Liver (tissue), 9 donors: ENCODE results near the gene UBASH3A. TPM values are rescaled to one million over a fixed set of nuclear protein-coding genes. Genes with fewer than 3 reads are reported as not detected.

ENCODE experiments used
- DNase-seq: peaks from one replicate; pipeline ENCODE4 v3.0.0-alpha.2; 2017; ENCODE audit warnings: low spot score
- H3K27ac ChIP-seq, 2 donors: one replicate each; pipeline ENCODE4 v1.7.0; 2013; ENCODE audit warnings: inconsistent platforms in 2 of 2, low read length in 2 of 2, control low read depth in 1 of 2, low read depth in 1 of 2, mild to moderate bottlenecking in 1 of 2
- H3K27me3 ChIP-seq, 4 donors: one replicate each; pipeline versions ENCODE4 v1.6.1 to v1.7.0; 2013; ENCODE audit warnings: low read length in 3 of 4, inconsistent platforms in 1 of 4, mild to moderate bottlenecking in 1 of 4, moderate library complexity in 1 of 4; ENCODE audit not compliant: control insufficient read depth in 4 of 4, insufficient read depth in 4 of 4
- H3K36me3 ChIP-seq, 4 donors: one replicate each; pipeline versions ENCODE4 v1.6.1 to v1.7.0; 2013; ENCODE audit warnings: low read length in 3 of 4, mild to moderate bottlenecking in 3 of 4, low read depth in 1 of 4, moderate library complexity in 1 of 4; ENCODE audit not compliant: control insufficient read depth in 4 of 4, insufficient read depth in 3 of 4
- H3K4me1 ChIP-seq, 4 donors: one replicate each; pipeline versions ENCODE4 v1.6.1 to v1.7.0; 2013; ENCODE audit warnings: low read length in 3 of 4, mild to moderate bottlenecking in 3 of 4, moderate library complexity in 1 of 4; ENCODE audit not compliant: control insufficient read depth in 4 of 4, insufficient read depth in 4 of 4
- H3K4me3 ChIP-seq, 3 donors: one replicate each; pipeline versions ENCODE4 v1.6.1 to v1.7.0; 2013; ENCODE audit warnings: low read length in 3 of 3, control low read depth in 1 of 3, low read depth in 1 of 3, mild to moderate bottlenecking in 1 of 3
- H3K9ac ChIP-seq, 2 donors: one replicate each; pipeline ENCODE4 v1.7.0; 2013; ENCODE audit warnings: low read length in 2 of 2, mild to moderate bottlenecking in 2 of 2, moderate library complexity in 2 of 2, control low read depth in 1 of 2, low read depth in 1 of 2
- H3K9me3 ChIP-seq, 4 donors: one replicate each; pipeline versions ENCODE4 v1.6.1 to v1.7.0; 2013; ENCODE audit warnings: low read length in 3 of 4; ENCODE audit not compliant: control insufficient read depth in 4 of 4
- GABPA ChIP-seq, 2 donors: IDR thresholded peaks in 1 of 2; conservative IDR thresholded peaks in 1 of 2; 2 replicates each; pipeline ENCODE4 v1.6.1; 2016; ENCODE audit warnings: antibody characterized with exemption in 2 of 2, mild to moderate bottlenecking in 1 of 2, moderate library complexity in 1 of 2
- HNF4A ChIP-seq, 2 donors: conservative IDR thresholded peaks; 2 replicates each; pipeline ENCODE4 v1.6.1; 2016; ENCODE audit warnings: antibody characterized with exemption in 2 of 2, mild to moderate bottlenecking in 2 of 2
- HNF4G ChIP-seq: IDR thresholded peaks from 2 replicates; pipeline ENCODE4 v1.6.1; 2016; ENCODE audit warnings: antibody characterized with exemption
- JUND ChIP-seq, 2 donors: IDR thresholded peaks; 2 replicates each; pipeline ENCODE4 v1.6.1; 2016; ENCODE audit warnings: antibody characterized with exemption in 2 of 2
- NR2F2 ChIP-seq: IDR thresholded peaks from 2 replicates; pipeline ENCODE4 v1.6.1; 2016; ENCODE audit warnings: antibody characterized with exemption
- RAD21 ChIP-seq, 2 donors: IDR thresholded peaks; 2 replicates each; pipeline ENCODE4 v1.6.1; 2016; ENCODE audit warnings: antibody characterized with exemption in 2 of 2, mild to moderate bottlenecking in 2 of 2
- RXRA ChIP-seq, 2 donors: IDR thresholded peaks; 2 replicates each; pipeline ENCODE4 v1.6.1; 2017 to 2018; ENCODE audit warnings: antibody characterized with exemption in 2 of 2, mild to moderate bottlenecking in 1 of 2
- TAF1 ChIP-seq: conservative IDR thresholded peaks from 2 replicates; pipeline ENCODE4 v1.6.1; 2016; ENCODE audit warnings: antibody characterized with exemption, mild to moderate bottlenecking
- YY1 ChIP-seq: IDR thresholded peaks from 2 replicates; pipeline ENCODE4 v1.6.1; 2016; ENCODE audit warnings: antibody characterized with exemption, mild to moderate bottlenecking
- WGBS: extraction: QIAGEN DNeasy Blood & Tissue Kit; methylation state at CpG from one replicate; pipeline ENCODE4 v1.1.7; 2013; 5-methylcytosine and 5-hydroxymethylcytosine counted together
- polyA plus RNA-seq, 2 donors: library from polyadenylated mRNA; stranded (reverse) in 1 of 2; unstranded in 1 of 2; fragments of 200-250 nt in 1 of 2; fragments of >200 nt in 1 of 2; fragmentation: Nextera tagmentation in 1 of 2; extraction: Ambion mirVana in 1 of 2; gene quantifications; one replicate each; pipeline versions ENCODE4 v1.2.1 to v1.2.3, GENCODE V29; 2013 to 2015
- total RNA-seq, 2 donors: library from RNA; depleted of rRNA; stranded (reverse); fragments of >200 nt; gene quantifications; one replicate each; pipeline ENCODE4 v1.2.3, GENCODE V29; 2014
- TF ChIP-seq, protein P1 (sequence below): IDR thresholded peaks from 2 replicates; pipeline ENCODE4 v1.6.1; 2016; ENCODE audit warnings: antibody characterized with exemption
- TF ChIP-seq, protein P2 (sequence below): IDR thresholded peaks from 2 replicates; pipeline ENCODE4 v1.6.1; 2016; ENCODE audit warnings: antibody characterized with exemption
- TF ChIP-seq, protein P3 (sequence below): IDR thresholded peaks from 2 replicates; pipeline ENCODE4 v1.6.1; 2016; ENCODE audit warnings: antibody characterized with exemption, mild to moderate bottlenecking
- TF ChIP-seq, protein P4 (sequence below): fragments of 150-350 bp; IDR thresholded peaks from 2 replicates; pipeline ENCODE4 v1.5.1; 2017; ENCODE audit warnings: improper control_type of control experiment, low read depth, low read length; ENCODE audit not compliant: missing input control
- TF ChIP-seq, protein P5 (sequence below): IDR thresholded peaks from 2 replicates; pipeline ENCODE4 v1.6.1; 2016; ENCODE audit warnings: antibody characterized with exemption
- donor health status: healthy.
- donor health status: healthy.
- donor health status: healthy.
- donor health status: healthy.
- donor health status: healthy.

Gene UBASH3A
- total and polyA plus RNA-seq, 4 donors = 0.10 to 0.75 (median 0.45) TPM

- no peaks in the 10 kb centered on the region for H3K36me3 ChIP-seq
- TF ChIP-seq HNF4G = no peak
- TF ChIP-seq, protein P1, sequence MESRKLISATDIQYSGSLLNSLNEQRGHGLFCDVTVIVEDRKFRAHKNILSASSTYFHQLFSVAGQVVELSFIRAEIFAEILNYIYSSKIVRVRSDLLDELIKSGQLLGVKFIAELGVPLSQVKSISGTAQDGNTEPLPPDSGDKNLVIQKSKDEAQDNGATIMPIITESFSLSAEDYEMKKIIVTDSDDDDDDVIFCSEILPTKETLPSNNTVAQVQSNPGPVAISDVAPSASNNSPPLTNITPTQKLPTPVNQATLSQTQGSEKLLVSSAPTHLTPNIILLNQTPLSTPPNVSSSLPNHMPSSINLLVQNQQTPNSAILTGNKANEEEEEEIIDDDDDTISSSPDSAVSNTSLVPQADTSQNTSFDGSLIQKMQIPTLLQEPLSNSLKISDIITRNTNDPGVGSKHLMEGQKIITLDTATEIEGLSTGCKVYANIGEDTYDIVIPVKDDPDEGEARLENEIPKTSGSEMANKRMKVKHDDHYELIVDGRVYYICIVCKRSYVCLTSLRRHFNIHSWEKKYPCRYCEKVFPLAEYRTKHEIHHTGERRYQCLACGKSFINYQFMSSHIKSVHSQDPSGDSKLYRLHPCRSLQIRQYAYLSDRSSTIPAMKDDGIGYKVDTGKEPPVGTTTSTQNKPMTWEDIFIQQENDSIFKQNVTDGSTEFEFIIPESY = no peak
- TF ChIP-seq, protein P2, sequence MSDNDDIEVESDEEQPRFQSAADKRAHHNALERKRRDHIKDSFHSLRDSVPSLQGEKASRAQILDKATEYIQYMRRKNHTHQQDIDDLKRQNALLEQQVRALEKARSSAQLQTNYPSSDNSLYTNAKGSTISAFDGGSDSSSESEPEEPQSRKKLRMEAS = no peak
- no peak for TF ChIP-seq RXRA (IDR thresholded peaks at IDR 0.05)
- TF ChIP-seq TAF1 = no peak
- TF ChIP-seq, protein P3, sequence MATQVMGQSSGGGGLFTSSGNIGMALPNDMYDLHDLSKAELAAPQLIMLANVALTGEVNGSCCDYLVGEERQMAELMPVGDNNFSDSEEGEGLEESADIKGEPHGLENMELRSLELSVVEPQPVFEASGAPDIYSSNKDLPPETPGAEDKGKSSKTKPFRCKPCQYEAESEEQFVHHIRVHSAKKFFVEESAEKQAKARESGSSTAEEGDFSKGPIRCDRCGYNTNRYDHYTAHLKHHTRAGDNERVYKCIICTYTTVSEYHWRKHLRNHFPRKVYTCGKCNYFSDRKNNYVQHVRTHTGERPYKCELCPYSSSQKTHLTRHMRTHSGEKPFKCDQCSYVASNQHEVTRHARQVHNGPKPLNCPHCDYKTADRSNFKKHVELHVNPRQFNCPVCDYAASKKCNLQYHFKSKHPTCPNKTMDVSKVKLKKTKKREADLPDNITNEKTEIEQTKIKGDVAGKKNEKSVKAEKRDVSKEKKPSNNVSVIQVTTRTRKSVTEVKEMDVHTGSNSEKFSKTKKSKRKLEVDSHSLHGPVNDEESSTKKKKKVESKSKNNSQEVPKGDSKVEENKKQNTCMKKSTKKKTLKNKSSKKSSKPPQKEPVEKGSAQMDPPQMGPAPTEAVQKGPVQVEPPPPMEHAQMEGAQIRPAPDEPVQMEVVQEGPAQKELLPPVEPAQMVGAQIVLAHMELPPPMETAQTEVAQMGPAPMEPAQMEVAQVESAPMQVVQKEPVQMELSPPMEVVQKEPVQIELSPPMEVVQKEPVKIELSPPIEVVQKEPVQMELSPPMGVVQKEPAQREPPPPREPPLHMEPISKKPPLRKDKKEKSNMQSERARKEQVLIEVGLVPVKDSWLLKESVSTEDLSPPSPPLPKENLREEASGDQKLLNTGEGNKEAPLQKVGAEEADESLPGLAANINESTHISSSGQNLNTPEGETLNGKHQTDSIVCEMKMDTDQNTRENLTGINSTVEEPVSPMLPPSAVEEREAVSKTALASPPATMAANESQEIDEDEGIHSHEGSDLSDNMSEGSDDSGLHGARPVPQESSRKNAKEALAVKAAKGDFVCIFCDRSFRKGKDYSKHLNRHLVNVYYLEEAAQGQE = no peak
- TF ChIP-seq RAD21 (IDR thresholded peaks at IDR 0.05) = no peak
- TF ChIP-seq NR2F2 = no peak
- TF ChIP-seq, protein P4, sequence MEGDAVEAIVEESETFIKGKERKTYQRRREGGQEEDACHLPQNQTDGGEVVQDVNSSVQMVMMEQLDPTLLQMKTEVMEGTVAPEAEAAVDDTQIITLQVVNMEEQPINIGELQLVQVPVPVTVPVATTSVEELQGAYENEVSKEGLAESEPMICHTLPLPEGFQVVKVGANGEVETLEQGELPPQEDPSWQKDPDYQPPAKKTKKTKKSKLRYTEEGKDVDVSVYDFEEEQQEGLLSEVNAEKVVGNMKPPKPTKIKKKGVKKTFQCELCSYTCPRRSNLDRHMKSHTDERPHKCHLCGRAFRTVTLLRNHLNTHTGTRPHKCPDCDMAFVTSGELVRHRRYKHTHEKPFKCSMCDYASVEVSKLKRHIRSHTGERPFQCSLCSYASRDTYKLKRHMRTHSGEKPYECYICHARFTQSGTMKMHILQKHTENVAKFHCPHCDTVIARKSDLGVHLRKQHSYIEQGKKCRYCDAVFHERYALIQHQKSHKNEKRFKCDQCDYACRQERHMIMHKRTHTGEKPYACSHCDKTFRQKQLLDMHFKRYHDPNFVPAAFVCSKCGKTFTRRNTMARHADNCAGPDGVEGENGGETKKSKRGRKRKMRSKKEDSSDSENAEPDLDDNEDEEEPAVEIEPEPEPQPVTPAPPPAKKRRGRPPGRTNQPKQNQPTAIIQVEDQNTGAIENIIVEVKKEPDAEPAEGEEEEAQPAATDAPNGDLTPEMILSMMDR = no peak
- TF ChIP-seq, protein P5, sequence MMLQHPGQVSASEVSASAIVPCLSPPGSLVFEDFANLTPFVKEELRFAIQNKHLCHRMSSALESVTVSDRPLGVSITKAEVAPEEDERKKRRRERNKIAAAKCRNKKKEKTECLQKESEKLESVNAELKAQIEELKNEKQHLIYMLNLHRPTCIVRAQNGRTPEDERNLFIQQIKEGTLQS = no peak
- no peak for TF ChIP-seq HNF4A (conservative IDR thresholded peaks at IDR 0.05)
- TF ChIP-seq YY1 = no peak
- TF ChIP-seq GABPA (IDR thresholded peaks at IDR 0.05 in 1 of 2, conservative IDR thresholded peaks at IDR 0.05 in 1 of 2) = no peak
- no peak for TF ChIP-seq JUND (IDR thresholded peaks at IDR 0.05)
- peaks cover 5 to 15% (median 9%) of the 10 kb centered on the region in 4 donors for H3K4me1 ChIP-seq
- no peak for DNase-seq
- H3K4me3 ChIP-seq = no peak overlapping the region
- 93% methylated on average over 5 of the region's 5 CpGs for WGBS
- no peaks in the 10 kb centered on the region for H3K9me3 ChIP-seq
- no peaks in the 10 kb centered on the region for H3K27me3 ChIP-seq
- no peak overlapping the region for H3K9ac ChIP-seq
- H3K27ac ChIP-seq = no peak overlapping the region
Observed at GRCh38 chr21:42495027-42495426, 91.3 kb downstream of the UBASH3A start.

GRCh38 chr21:42495765-42496119, 92.0 kb downstream of the UBASH3A start:
- Histone ChIP-seq H3K27me3 (no peaks in the 10 kb centered on the region), H3K27ac (no peak overlapping the region), H3K4me1 (peaks cover 5 to 15% (median 9%) of the 10 kb centered on the region in 4 donors), H3K9ac (no peak overlapping the region), H3K9me3 (no peaks in the 10 kb centered on the region), H3K4me3 (peak overlapping the region; percentile 55 to 82 (median 63)), H3K36me3 (no peaks in the 10 kb centered on the region)
- 3% methylated on average over 18 of the region's 18 CpGs for WGBS
- no peak for DNase-seq
- TF ChIP-seq GABPA (IDR thresholded peaks at IDR 0.05 in 1 of 2, conservative IDR thresholded peaks at IDR 0.05 in 1 of 2) = no peak
- no peak for TF ChIP-seq TAF1
- TF ChIP-seq, protein P5 = no peak
- TF ChIP-seq JUND (IDR thresholded peaks at IDR 0.05) = no peak
- TF ChIP-seq RXRA (IDR thresholded peaks at IDR 0.05) = no peak
- peak in 1 of 2 donors; percentile 36 for TF ChIP-seq RAD21 (IDR thresholded peaks at IDR 0.05)
- TF ChIP-seq, protein P1 = no peak
- no peak for TF ChIP-seq HNF4G
- TF ChIP-seq NR2F2 = no peak
